Smooth muscle cell (in vitro differentiated cells): ENCODE measurements around the gene CCDC187. TPM values are rescaled to one million over a fixed set of nuclear protein-coding genes. Genes with fewer than 3 reads are reported as not detected.

Experiments
- DNase-seq: peaks from one replicate; lab custom pipeline; 2025; ENCODE audit not compliant: unreplicated experiment; lab: John Stamatoyannopoulos, UW
- H2AFZ ChIP-seq: fragments of 200-600 bp; sonication (generic); 2 replicates; pipeline ENCODE4 v1.6.0; 2016; ENCODE audit warnings: antibody characterized with exemption, low read depth, mild to moderate bottlenecking
- H3F3A ChIP-seq: fragments of 200-600 bp; sonication (generic); 2 replicates; pipeline ENCODE4 v1.6.0; 2017; ENCODE audit warnings: antibody characterized with exemption, low read depth
- H3K27ac ChIP-seq: fragments of 200-600 bp; sonication (generic); 2 replicates; pipeline ENCODE4 v1.5.1; 2016; ENCODE audit warnings: low read depth, mild to moderate bottlenecking
- H3K27me3 ChIP-seq: fragments of 200-600 bp; sonication (generic); 2 replicates; pipeline ENCODE4 v1.6.1; 2016; ENCODE audit warnings: low read depth, mild to moderate bottlenecking
- H3K36me3 ChIP-seq: fragments of 200-600 bp; sonication (generic); 2 replicates; pipeline ENCODE4 v1.5.1; 2016; ENCODE audit warnings: low read depth
- H3K4me1 ChIP-seq: fragments of 200-600 bp; sonication (generic); 2 replicates; pipeline ENCODE4 v1.5.1; 2016; ENCODE audit warnings: low read depth
- H3K4me2 ChIP-seq: fragments of 200-600 bp; sonication (generic); 2 replicates; pipeline ENCODE4 v1.6.0; 2016; ENCODE audit warnings: mild to moderate bottlenecking
- H3K4me3 ChIP-seq: fragments of 200-600 bp; sonication (generic); 2 replicates; pipeline ENCODE4 v1.5.1; 2016; ENCODE audit warnings: mild to moderate bottlenecking
- H3K79me2 ChIP-seq: fragments of 200-600 bp; sonication (generic); 2 replicates; pipeline ENCODE4 v1.6.0; 2016; ENCODE audit warnings: low read depth, mild to moderate bottlenecking
- H3K9ac ChIP-seq: fragments of 200-600 bp; sonication (generic); 2 replicates; pipeline ENCODE4 v1.6.0; 2016; ENCODE audit warnings: low read depth
- H3K9me3 ChIP-seq: fragments of 200-600 bp; sonication (generic); replicated peaks from 2 replicates; pipeline ENCODE4 v1.5.1; 2016; ENCODE audit warnings: low read depth
- H4K20me1 ChIP-seq: fragments of 200-600 bp; sonication (generic); 2 replicates; pipeline ENCODE4 v1.6.0; 2016; ENCODE audit warnings: low read depth
- WGBS: methylation state at CpG from one replicate; pipeline ENCODE4 v1.1.7; 2016; ENCODE audit warnings: low lambda C conversion rate; 5-methylcytosine and 5-hydroxymethylcytosine counted together
- polyA plus RNA-seq: library from polyadenylated mRNA; unstranded; fragments of >200 nt; fragmentation: Nextera tagmentation; extraction: Ambion mirVana; gene quantifications from 2 replicates; pipeline ENCODE4 v1.2.1, GENCODE V29; 2016
- total RNA-seq: library from RNA; depleted of rRNA; stranded (reverse); fragments of >200 nt; gene quantifications from 2 replicates; pipeline ENCODE4 v1.2.3, GENCODE V29; 2014
- TF ChIP-seq, protein P1 (sequence below): fragments of 200-600 bp; sonication (generic); IDR thresholded peaks from 2 replicates; pipeline ENCODE4 v1.5.1; 2017; ENCODE audit warnings: borderline replicate concordance, mild to moderate bottlenecking, antibody characterized with exemption; ENCODE audit not compliant: insufficient read depth, poor library complexity, severe bottlenecking

CCDC187 gene
- total and polyA plus RNA-seq, 2 experiments from 2014 or later = 0.10 TPM; not detected in 1

DNA sequence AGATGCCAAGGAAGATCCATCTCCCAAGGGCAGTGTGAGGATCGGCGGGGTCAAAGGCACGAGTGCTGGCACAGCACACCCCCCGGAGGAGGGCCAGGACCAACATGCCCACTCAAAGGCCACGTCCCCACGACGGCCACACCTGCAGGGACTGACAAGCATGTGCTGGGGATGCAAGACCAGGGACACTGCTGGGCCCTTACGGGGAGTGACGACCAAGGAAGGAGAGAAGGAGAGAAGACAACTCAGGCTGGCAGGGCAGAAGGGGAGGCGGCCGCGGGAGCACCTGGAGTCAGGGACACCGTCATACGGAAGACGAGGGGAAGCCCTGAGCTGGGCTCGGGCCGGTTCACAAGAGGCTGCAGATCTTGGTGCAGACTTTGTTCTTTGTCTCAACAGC, 68.7 kb downstream of the CCDC187 start:
- Histone ChIP-seq H3K4me3 (no peak overlapping the region), H3K27me3 (no peaks in the 10 kb centered on the region), H3K36me3 (no peaks in the 10 kb centered on the region), H4K20me1 (peaks cover 77% of the 10 kb centered on the region), H3F3A (no peaks in the 10 kb centered on the region), H3K4me2 (no peak overlapping the region), H3K4me1 (no peaks in the 10 kb centered on the region), H3K79me2 (no peaks in the 10 kb centered on the region), H3K27ac (no peak overlapping the region), H3K9me3 (no peaks in the 10 kb centered on the region), H3K9ac (no peak overlapping the region), H2AFZ (no peak overlapping the region)
- WGBS = 98% methylated on average over 15 of the region's 17 CpGs
- no peak for DNase-seq
- TF ChIP-seq, protein P1, sequence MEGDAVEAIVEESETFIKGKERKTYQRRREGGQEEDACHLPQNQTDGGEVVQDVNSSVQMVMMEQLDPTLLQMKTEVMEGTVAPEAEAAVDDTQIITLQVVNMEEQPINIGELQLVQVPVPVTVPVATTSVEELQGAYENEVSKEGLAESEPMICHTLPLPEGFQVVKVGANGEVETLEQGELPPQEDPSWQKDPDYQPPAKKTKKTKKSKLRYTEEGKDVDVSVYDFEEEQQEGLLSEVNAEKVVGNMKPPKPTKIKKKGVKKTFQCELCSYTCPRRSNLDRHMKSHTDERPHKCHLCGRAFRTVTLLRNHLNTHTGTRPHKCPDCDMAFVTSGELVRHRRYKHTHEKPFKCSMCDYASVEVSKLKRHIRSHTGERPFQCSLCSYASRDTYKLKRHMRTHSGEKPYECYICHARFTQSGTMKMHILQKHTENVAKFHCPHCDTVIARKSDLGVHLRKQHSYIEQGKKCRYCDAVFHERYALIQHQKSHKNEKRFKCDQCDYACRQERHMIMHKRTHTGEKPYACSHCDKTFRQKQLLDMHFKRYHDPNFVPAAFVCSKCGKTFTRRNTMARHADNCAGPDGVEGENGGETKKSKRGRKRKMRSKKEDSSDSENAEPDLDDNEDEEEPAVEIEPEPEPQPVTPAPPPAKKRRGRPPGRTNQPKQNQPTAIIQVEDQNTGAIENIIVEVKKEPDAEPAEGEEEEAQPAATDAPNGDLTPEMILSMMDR = no peak

DNA sequence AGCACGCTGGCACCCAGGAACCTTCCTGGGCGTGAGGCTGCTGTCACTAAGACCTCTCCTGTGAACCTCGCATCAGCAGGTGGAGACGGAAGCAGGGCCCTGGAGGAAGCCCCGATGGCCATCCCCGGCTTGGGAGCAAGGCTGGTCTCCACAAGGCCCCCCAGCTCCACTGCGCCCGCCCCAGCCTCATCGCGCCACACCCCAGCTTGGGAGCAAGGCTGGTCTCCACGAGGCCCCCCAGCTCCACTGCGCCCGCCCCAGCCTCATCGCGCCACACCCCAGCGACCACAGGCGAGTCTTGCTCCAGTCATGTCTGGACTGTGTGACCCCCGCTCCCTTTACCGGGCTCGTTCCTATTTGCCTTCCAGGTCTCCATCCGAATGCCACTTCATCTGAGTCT, 69.3 kb downstream of the CCDC187 start:
- H3F3A ChIP-seq = no peaks in the 10 kb centered on the region
- 95% methylated on average over 21 of the region's 21 CpGs for WGBS
- no peaks in the 10 kb centered on the region for H3K4me1 ChIP-seq
- H3K79me2 ChIP-seq = no peaks in the 10 kb centered on the region
- no peaks in the 10 kb centered on the region for H3K9me3 ChIP-seq
- TF ChIP-seq, protein P1 = no peak
- H3K27ac ChIP-seq = no peak overlapping the region
- no peak overlapping the region for H3K9ac ChIP-seq
- H4K20me1 ChIP-seq = peaks cover 77% of the 10 kb centered on the region
- DNase-seq = no peak
- no peak overlapping the region for H2AFZ ChIP-seq
- H3K36me3 ChIP-seq = no peaks in the 10 kb centered on the region
- no peak overlapping the region for H3K4me3 ChIP-seq
- H3K4me2 ChIP-seq = no peak overlapping the region
- no peaks in the 10 kb centered on the region for H3K27me3 ChIP-seq

DNA sequence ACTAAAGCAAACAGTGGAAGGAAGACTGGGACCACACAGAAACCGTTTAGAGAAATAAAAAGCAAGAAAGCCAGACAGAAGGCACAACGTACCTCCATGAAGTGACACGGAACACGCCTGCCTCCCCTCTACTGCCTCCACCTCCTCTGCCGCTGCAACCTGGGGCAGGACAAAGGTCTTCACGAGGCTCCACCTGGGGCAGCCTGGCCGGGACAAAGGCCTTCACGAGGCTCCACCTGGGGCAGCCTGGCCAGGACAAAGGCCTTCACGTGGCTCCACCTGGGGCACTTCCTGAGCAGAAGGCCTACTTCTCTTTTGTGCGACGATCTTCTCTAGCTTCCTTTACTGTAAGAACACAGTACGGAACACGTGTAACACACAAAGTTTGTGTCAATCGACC, 70.0 kb downstream of the CCDC187 start:
- no peaks in the 10 kb centered on the region for H3K79me2 ChIP-seq
- no peaks in the 10 kb centered on the region for H3K4me1 ChIP-seq
- H2AFZ ChIP-seq = no peak overlapping the region
- TF ChIP-seq, protein P1 = no peak
- H3K4me2 ChIP-seq = no peak overlapping the region
- no peak for DNase-seq
- no peaks in the 10 kb centered on the region for H3K27me3 ChIP-seq
- H3K27ac ChIP-seq = no peak overlapping the region
- no peaks in the 10 kb centered on the region for H3K36me3 ChIP-seq
- H3K4me3 ChIP-seq = no peak overlapping the region
- no peak overlapping the region for H3K9ac ChIP-seq
- H4K20me1 ChIP-seq = peaks cover 70% of the 10 kb centered on the region
- 92% methylated on average over 14 of the region's 14 CpGs for WGBS
- H3F3A ChIP-seq = no peaks in the 10 kb centered on the region
- H3K9me3 ChIP-seq = no peaks in the 10 kb centered on the region

DNA sequence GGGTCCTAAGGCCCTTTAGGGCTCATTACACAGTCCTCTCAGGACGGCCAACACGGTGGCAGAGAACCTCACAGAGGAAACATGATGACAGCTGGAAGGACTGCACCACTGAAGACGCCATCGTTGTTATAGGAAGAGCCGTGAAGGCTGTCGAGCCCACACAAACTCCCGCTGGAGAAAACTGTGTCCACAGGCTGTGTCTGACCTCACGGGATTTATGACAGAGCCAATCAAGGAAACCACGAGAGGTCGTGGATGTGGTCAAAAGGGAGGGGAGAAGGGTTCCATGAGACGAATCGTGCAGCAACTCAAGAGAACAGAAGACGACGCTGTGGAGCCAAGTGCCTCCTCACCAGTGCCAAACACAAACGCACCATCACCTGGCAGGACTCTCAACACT, 70.5 kb downstream of the CCDC187 start:
- H3K4me3 ChIP-seq = no peak overlapping the region
- H3K4me1 ChIP-seq = no peaks in the 10 kb centered on the region
- H3K9me3 ChIP-seq = no peaks in the 10 kb centered on the region
- DNase-seq = no peak
- no peaks in the 10 kb centered on the region for H3K79me2 ChIP-seq
- no peak overlapping the region for H2AFZ ChIP-seq
- H3K4me2 ChIP-seq = no peak overlapping the region
- no peak overlapping the region for H3K9ac ChIP-seq
- H3F3A ChIP-seq = no peaks in the 10 kb centered on the region
- H3K27ac ChIP-seq = no peak overlapping the region
- TF ChIP-seq, protein P1 = no peak
- no peaks in the 10 kb centered on the region for H3K36me3 ChIP-seq
- 90% methylated on average over 15 of the region's 15 CpGs for WGBS
- H3K27me3 ChIP-seq = no peaks in the 10 kb centered on the region
- peaks cover 67% of the 10 kb centered on the region for H4K20me1 ChIP-seq
